IPS DF 6.9 (cell line): Measurements from ENCODE around the gene TMEM181.

ENCODE experiments used
- DNase-seq: peaks from one replicate; pipeline ENCODE4 v3.0.0-alpha.2; 2013; ENCODE audit warnings: low read depth, low spot score
- H3K27ac ChIP-seq: one replicate; pipeline ENCODE4 v1.5.1; 2013; ENCODE audit warnings: low read length, control low read depth
- H3K27me3 ChIP-seq: 2 replicates; pipeline ENCODE4 v1.6.1; 2013; ENCODE audit warnings: mild to moderate bottlenecking, low read length; ENCODE audit not compliant: control insufficient read depth, insufficient read depth
- H3K36me3 ChIP-seq: 2 replicates; pipeline ENCODE4 v1.6.1; 2013; ENCODE audit warnings: low read length; ENCODE audit not compliant: control insufficient read depth, insufficient read depth
- H3K4me1 ChIP-seq: 2 replicates; pipeline ENCODE4 v1.6.1; 2013; ENCODE audit warnings: low read length; ENCODE audit not compliant: control insufficient read depth, insufficient read depth
- H3K4me3 ChIP-seq: 2 replicates; pipeline ENCODE4 v1.5.1; 2013; ENCODE audit warnings: mild to moderate bottlenecking, low read length
- H3K9me3 ChIP-seq: 2 replicates; pipeline ENCODE4 v1.6.1; 2013; ENCODE audit warnings: low read length, inconsistent platforms; ENCODE audit not compliant: control insufficient read depth, insufficient read depth
- WGBS: extraction: QIAGEN DNeasy Blood & Tissue Kit; methylation state at CpG from one replicate; pipeline ENCODE4 v1.1.7; 2013; ENCODE audit warnings: mixed read lengths, missing lambda C conversion rate; ENCODE audit not compliant: insufficient read length, insufficient coverage; 5-methylcytosine and 5-hydroxymethylcytosine counted together

Gene TMEM181, protein sequence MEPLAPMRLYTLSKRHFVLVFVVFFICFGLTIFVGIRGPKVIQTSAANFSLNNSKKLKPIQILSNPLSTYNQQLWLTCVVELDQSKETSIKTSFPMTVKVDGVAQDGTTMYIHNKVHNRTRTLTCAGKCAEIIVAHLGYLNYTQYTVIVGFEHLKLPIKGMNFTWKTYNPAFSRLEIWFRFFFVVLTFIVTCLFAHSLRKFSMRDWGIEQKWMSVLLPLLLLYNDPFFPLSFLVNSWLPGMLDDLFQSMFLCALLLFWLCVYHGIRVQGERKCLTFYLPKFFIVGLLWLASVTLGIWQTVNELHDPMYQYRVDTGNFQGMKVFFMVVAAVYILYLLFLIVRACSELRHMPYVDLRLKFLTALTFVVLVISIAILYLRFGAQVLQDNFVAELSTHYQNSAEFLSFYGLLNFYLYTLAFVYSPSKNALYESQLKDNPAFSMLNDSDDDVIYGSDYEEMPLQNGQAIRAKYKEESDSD

DNA sequence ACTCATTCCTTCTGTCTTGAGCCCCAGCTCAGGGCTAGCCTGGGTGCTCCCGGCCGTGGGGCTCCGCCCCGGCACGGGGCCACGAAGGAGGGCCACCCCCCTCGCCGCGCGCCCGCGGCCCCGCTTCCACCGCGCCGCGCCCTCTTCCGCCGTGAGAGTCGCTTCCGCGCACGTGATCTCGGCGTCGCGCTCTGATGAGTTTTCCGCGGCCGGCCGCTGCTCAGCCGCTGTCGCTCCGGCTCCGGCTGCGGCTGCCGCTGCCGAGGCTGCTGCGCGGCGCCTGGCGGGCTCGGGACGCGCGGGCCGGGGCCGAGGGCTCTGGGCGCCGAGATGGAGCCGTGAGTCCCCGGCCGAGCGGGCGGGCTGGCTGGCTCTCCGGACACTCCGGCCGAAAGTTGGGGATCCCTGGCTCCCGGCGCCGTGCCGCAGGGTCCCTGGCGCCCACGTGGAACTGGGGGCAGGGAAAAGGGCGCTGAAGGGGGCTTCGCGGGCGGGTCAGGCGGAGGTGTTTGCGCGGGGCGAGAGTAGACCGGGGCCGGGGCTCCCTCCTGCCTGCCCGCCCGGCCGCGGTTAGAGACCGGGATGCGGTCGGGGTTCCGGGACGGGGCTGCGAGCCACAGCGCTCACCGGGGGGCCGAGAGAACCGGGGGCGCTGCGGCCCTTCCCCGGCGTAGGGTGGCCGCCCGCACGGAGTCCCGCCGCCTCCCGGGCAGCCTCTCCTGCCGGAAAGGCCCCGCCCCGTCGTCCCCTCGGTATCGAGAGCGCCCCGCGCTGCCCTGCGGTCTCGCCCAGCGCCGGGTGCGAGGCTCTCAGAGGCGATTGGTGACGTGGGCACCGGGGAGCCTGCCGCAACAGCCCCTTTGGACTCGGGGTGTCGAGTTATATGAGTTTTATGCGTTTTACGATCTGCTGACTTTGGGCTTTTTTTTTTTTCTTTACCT, at the start of gene TMEM181:
Gene TMEM181, plus strand, starts transcription at position 197 of the 941 bp plus-strand sequence. Its CDS starts 134 bp downstream, at position 331.
- no peak within 1 kb of the TSS for H3K27ac ChIP-seq
- H3K4me3 ChIP-seq = peak within 1 kb of the TSS; percentile 63
- WGBS = no CpG with 5 or more reads among the region's 120 CpGs
- H3K4me1 ChIP-seq = peaks cover 1% of the 10 kb centered on the region
- H3K9me3 ChIP-seq = no peaks in the 10 kb centered on the region
- no peaks in the 10 kb centered on the region; the same call in 1 of the 2 replicates for H3K36me3 ChIP-seq
- DNase-seq = no peak
- no peaks in the 10 kb centered on the region for H3K27me3 ChIP-seq

DNA sequence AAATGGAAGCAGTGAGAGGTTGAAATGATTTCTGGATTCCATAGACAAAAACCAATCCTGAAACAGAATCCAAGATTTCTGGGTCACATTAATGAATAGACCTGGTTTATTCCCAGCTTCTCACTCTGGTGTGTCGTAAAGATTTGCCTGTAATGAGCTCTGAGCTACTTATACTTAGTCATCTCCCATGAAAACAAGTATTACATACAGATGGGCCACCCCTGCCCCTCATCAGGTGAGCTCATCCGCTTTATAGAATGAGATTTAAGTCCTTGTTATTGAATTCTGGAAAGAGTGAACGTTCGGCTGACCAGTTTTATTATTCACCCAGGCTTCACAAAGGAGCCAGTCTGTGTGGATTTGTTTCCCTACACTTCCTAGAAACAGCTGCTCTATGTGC, 47.1 kb upstream of the TMEM181 start:
- WGBS = no CpG with 5 or more reads among the region's 4 CpGs

DNA sequence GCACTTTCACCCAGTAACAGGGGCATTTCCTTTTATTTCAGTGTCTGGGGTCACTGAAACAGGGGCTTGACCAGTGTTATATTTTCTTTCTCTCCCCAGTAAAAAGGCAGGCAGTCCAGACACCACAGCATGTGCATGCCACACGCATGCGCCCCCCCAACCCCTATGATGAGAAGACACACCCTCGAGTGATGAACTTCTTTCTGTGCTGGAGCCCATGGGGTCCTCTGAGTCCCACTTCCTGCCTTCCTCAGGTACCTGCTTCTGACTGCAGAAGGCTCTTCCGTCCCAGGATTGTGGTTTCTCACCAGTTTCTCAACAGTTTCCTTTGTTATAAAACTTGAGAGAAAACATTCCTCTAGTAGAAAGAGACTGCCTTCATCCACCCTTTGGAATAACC, 45.7 kb upstream of the TMEM181 start:
- Histone ChIP-seq H3K36me3 (no peaks in the 10 kb centered on the region), H3K27me3 (no peaks in the 10 kb centered on the region), H3K9me3 (no peaks in the 10 kb centered on the region), H3K4me3 (no peak overlapping the region), H3K4me1 (no peaks in the 10 kb centered on the region), H3K27ac (no peak overlapping the region)
- no peak for DNase-seq
- no CpG with 5 or more reads among the region's 4 CpGs for WGBS

More for the DNA sequence above, 47.1 kb upstream of the TMEM181 start:
- no peak overlapping the region for H3K27ac ChIP-seq
- no peaks in the 10 kb centered on the region for H3K4me1 ChIP-seq
- no peak overlapping the region for H3K4me3 ChIP-seq
- no peaks in the 10 kb centered on the region for H3K9me3 ChIP-seq
- H3K27me3 ChIP-seq = no peaks in the 10 kb centered on the region
- no peaks in the 10 kb centered on the region for H3K36me3 ChIP-seq
- DNase-seq = no peak

DNA sequence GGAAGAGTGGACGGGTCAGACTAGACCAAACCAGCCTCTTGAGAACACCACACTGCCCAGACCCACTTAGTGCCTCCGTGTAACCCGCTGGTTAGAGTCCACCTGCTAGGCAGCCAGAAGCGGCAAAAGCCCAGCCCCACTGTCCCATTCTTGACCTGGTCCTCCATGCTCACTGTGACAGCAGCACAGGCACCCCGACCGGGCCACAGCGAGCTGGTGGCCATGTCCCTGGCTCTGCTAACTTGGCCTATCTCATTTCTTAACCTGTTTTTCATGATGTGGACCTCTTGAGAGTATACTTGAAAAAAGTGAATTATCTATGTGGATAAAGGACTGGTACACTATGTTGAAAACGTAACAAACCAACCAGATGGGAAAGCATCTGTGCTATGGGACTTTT, 44.9 kb upstream of the TMEM181 start:
- Histone ChIP-seq H3K36me3 (no peaks in the 10 kb centered on the region), H3K9me3 (no peaks in the 10 kb centered on the region), H3K27ac (no peak overlapping the region), H3K4me3 (no peak overlapping the region), H3K27me3 (no peaks in the 10 kb centered on the region), H3K4me1 (no peaks in the 10 kb centered on the region)
- no CpG with 5 or more reads among the region's 8 CpGs for WGBS
- no peak for DNase-seq

DNA sequence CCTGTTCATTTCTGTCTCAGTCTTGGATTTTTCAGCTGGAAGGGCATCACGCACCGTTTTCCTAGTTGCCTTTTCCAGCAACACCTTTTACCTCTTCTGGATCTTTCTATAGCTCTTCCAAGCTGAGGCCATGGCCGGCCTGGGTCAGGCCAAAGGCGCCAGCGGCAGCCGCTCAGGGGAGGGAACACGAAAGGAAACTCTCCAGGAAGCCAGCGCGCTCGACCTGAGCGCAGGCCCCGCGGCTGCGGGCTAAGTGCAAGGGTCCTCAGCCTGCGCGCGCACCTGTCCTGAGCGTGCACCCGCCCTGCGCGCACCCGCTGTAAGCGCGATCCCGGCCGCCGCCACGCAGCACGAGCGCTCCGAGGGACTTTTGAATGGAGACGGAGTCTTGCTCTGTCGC, 43.8 kb upstream of the TMEM181 start:
- Histone ChIP-seq H3K4me3 (no peak overlapping the region), H3K4me1 (no peaks in the 10 kb centered on the region), H3K27me3 (no peaks in the 10 kb centered on the region), H3K9me3 (no peaks in the 10 kb centered on the region), H3K27ac (no peak overlapping the region), H3K36me3 (no peaks in the 10 kb centered on the region)
- DNase-seq = no peak
- no CpG with 5 or more reads among the region's 33 CpGs for WGBS

DNA sequence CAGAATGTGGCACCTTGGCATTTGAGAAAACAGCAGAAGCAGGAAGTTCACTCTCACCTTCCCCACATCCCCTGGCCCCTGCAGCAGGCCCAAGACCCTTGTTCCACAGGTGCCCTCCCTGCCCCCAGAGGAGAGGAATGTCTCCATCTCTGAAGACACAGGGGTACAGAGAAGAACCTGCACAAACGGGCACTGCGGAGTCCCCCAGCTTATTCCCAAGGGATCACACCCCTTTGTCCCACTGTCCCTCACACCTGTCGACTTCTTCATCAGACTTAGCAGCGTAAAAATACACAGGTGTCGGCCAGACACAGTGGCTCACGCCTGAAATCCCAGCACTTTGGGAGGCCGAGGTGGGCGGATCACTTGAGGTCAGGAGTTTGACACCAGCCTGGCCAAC, 42.9 kb upstream of the TMEM181 start:
- DNase-seq = no peak
- H3K27me3 ChIP-seq = no peaks in the 10 kb centered on the region
- no peaks in the 10 kb centered on the region for H3K36me3 ChIP-seq
- H3K4me3 ChIP-seq = no peak overlapping the region
- no CpG with 5 or more reads among the region's 8 CpGs for WGBS
- H3K4me1 ChIP-seq = no peaks in the 10 kb centered on the region
- no peak overlapping the region for H3K27ac ChIP-seq
- no peaks in the 10 kb centered on the region for H3K9me3 ChIP-seq

DNA sequence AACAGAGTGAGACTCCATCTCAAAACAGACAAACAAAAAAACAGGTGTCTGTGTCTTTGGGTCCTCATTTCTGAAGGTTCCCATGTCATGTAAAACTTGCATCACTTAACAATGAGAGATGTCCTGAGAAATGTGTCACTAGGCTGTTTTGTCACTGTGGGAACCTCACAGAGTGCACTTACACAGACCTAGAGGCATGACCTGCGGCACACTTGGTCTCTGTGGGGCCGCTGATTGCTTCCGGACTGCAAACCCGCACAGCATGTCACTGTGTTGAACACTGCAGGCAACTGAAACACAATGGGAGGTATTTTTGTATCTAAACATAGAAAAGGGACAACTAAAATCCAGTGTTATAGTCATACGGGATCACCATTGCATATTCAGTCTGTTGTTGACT, 42.3 kb upstream of the TMEM181 start:
- WGBS = no CpG with 5 or more reads among the region's 5 CpGs
- H3K9me3 ChIP-seq = no peaks in the 10 kb centered on the region
- H3K27me3 ChIP-seq = no peaks in the 10 kb centered on the region
- H3K36me3 ChIP-seq = no peaks in the 10 kb centered on the region
- H3K4me1 ChIP-seq = no peaks in the 10 kb centered on the region
- DNase-seq = no peak
- no peak overlapping the region for H3K4me3 ChIP-seq
- H3K27ac ChIP-seq = no peak overlapping the region

DNA sequence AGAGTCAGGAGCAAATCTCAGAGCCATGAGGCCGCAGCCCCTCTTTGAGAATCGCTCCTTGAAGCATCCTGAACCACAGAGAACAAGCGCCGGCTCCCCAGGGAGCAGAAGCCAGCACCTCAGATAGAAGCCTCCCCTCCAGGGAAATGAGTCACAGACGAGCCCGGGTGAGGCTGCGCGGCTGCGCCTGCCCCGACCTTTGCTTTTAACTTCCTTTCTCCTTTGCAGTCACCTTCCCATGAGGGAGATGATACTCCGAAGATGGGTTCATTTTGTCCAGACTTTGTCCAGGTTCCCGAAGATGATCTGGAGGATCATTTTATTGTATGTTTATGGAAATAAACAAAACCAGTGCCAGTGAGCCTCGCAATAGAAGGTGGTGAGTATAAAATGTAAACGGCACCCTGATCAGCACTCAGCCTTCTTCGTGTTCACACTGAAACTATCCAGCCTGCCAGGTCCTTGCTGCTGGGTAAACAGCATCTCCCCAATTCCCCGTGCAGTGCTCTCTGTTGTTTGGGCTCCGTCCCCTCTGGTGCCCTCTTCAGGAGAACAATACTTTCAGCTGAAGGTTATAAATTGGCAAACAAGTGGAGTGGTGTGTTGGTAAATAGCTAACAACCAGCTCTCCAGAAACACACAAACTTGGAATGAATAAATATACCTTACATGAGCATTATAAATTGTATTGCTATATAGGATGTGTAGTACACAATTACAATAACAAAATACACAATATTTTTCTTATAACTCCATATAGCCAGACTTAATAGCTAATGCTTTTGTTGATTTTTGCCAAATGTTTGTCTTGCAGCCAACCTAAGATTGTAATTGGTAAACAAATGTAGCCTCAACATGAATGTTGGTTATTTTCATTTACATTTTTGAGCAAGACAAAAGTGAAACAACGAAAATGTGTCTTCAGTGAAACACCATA, 41.4 kb upstream of the TMEM181 start:
- WGBS = no CpG with 5 or more reads among the region's 18 CpGs
- DNase-seq = peak; percentile 77
- no peaks in the 10 kb centered on the region for H3K9me3 ChIP-seq
- H3K27me3 ChIP-seq = no peaks in the 10 kb centered on the region
- peak overlapping the region; percentile 16; the same call in 1 of the 2 replicates for H3K4me3 ChIP-seq
- no peaks in the 10 kb centered on the region for H3K36me3 ChIP-seq
- H3K27ac ChIP-seq = no peak overlapping the region
- H3K4me1 ChIP-seq = no peaks in the 10 kb centered on the region

DNA sequence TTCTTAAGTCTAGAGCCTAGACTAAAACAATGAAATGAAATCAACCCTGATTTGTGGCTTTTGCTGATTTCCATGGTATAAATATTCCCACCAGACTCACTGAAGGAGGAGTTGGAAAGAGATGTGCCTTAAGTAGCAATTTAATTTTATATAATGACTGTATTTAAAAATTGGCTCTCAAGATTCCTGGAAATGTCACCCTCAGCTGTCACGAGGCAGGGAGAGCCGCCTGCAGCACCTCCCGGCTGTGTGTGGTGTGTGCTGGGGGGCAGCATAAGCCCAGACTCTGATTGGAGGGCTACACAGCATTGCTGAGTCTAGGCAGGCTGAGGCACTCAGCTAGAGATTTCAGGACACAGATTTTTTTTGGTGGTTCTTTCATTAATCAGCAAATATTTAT, 40.6 kb upstream of the TMEM181 start:
- H3K36me3 ChIP-seq = no peaks in the 10 kb centered on the region
- H3K4me3 ChIP-seq = no peak overlapping the region
- WGBS = no CpG with 5 or more reads among the region's 3 CpGs
- no peaks in the 10 kb centered on the region for H3K27me3 ChIP-seq
- no peak for DNase-seq
- H3K27ac ChIP-seq = no peak overlapping the region
- no peaks in the 10 kb centered on the region for H3K9me3 ChIP-seq
- H3K4me1 ChIP-seq = no peaks in the 10 kb centered on the region
